PFSK-1 (cell line): ENCODE data around the gene DSPP.

ENCODE experiments used
- FOXP2 ChIP-seq: optimal IDR thresholded peaks from 2 replicates; pipeline ENCODE3; 2011; ENCODE audit warnings: borderline replicate concordance, control low read depth, inconsistent platforms; ENCODE audit not compliant: insufficient read depth; ENCODE audit errors: extremely low read length, extremely low read depth
- POLR2AphosphoS5 ChIP-seq: IDR thresholded peaks from 2 replicates; pipeline ENCODE4 v1.6.1; 2012; ENCODE audit warnings: low read depth, mild to moderate bottlenecking, control low read depth, low read length, moderate library complexity
- SIN3A ChIP-seq: IDR thresholded peaks from 2 replicates; pipeline ENCODE4 v1.6.1; 2012; ENCODE audit warnings: mild to moderate bottlenecking, low read length, moderate library complexity, borderline replicate concordance; ENCODE audit not compliant: insufficient read depth
- TAF1 ChIP-seq: IDR thresholded peaks from 2 replicates; pipeline ENCODE4 v1.6.1; 2012; ENCODE audit warnings: low read length, control low read depth, borderline replicate concordance; ENCODE audit not compliant: insufficient read depth
- TF ChIP-seq, protein P1 (sequence below), 2 experiments: IDR thresholded peaks; 2 replicates each; pipeline versions ENCODE4 v1.6.1 to v1.8.0; 2011 to 2012; ENCODE audit warnings: low read depth in 2 of 2, low read length in 2 of 2, control low read depth in 1 of 2, inconsistent platforms in 1 of 2, mild to moderate bottlenecking in 1 of 2, moderate library complexity in 1 of 2; ENCODE audit not compliant: insufficient read depth in 1 of 2

Gene DSPP

DNA sequence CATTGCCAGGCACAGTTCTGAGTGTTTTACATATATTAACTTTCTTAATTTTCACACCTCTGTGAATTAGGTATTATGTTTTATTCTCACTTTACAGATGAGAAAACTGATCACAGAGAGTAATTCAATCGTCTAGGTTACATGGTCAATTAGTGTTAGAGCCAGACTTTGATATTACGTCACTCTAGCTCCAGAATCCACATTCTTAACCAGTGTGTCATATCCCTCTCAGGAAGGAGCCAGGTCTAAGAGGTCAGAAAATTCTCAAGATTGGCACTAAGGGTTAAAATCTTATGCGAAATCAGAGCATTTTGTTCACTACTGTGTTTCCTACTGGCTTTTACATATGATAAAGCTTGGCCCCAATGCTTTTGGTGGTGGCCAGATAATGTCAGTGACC, 49.2 kb downstream of the DSPP start:
- TF ChIP-seq POLR2AphosphoS5 (no peak), FOXP2 (no peak), SIN3A (no peak), TAF1 (no peak)
- TF ChIP-seq, protein P1, sequence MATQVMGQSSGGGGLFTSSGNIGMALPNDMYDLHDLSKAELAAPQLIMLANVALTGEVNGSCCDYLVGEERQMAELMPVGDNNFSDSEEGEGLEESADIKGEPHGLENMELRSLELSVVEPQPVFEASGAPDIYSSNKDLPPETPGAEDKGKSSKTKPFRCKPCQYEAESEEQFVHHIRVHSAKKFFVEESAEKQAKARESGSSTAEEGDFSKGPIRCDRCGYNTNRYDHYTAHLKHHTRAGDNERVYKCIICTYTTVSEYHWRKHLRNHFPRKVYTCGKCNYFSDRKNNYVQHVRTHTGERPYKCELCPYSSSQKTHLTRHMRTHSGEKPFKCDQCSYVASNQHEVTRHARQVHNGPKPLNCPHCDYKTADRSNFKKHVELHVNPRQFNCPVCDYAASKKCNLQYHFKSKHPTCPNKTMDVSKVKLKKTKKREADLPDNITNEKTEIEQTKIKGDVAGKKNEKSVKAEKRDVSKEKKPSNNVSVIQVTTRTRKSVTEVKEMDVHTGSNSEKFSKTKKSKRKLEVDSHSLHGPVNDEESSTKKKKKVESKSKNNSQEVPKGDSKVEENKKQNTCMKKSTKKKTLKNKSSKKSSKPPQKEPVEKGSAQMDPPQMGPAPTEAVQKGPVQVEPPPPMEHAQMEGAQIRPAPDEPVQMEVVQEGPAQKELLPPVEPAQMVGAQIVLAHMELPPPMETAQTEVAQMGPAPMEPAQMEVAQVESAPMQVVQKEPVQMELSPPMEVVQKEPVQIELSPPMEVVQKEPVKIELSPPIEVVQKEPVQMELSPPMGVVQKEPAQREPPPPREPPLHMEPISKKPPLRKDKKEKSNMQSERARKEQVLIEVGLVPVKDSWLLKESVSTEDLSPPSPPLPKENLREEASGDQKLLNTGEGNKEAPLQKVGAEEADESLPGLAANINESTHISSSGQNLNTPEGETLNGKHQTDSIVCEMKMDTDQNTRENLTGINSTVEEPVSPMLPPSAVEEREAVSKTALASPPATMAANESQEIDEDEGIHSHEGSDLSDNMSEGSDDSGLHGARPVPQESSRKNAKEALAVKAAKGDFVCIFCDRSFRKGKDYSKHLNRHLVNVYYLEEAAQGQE (IDR thresholded peaks at IDR 0.05; ENCODE audit: insufficient read depth in 1 of 2, low read depth in 2 of 2, low read length in 2 of 2) = no peak

- no peak for TF ChIP-seq FOXP2
- TF ChIP-seq, protein P1 (IDR thresholded peaks at IDR 0.05; ENCODE audit: insufficient read depth in 1 of 2, low read depth in 2 of 2, low read length in 2 of 2) = no peak
- no peak for TF ChIP-seq SIN3A
- TF ChIP-seq POLR2AphosphoS5 = no peak
- TF ChIP-seq TAF1 = no peak
These were observed 51.1 kb downstream of the DSPP start for GRCh38 chr4:87659247-87659931.

- no peak for TF ChIP-seq SIN3A
- no peak for TF ChIP-seq TAF1
- TF ChIP-seq POLR2AphosphoS5 = no peak
- TF ChIP-seq, protein P1 (IDR thresholded peaks at IDR 0.05; ENCODE audit: insufficient read depth in 1 of 2, low read depth in 2 of 2, low read length in 2 of 2) = no peak
- no peak for TF ChIP-seq FOXP2
These were observed 54.5 kb downstream of the DSPP start for GRCh38 chr4:87662871-87663270.
